HG03066 (cell line): ENCODE results near the gene NCEH1.

Experiments
- ATAC-seq: cut with Tn5 transposase; IDR thresholded peaks from one replicate; pipeline ENCODE4 v1.9.1; 2021; ENCODE audit warnings: low read depth; ENCODE audit not compliant: unreplicated experiment

Gene NCEH1

GRCh38 chr3:172592898-172593669 lies 117.8 kb downstream of the NCEH1 start:
- no peak for ATAC-seq

DNA sequence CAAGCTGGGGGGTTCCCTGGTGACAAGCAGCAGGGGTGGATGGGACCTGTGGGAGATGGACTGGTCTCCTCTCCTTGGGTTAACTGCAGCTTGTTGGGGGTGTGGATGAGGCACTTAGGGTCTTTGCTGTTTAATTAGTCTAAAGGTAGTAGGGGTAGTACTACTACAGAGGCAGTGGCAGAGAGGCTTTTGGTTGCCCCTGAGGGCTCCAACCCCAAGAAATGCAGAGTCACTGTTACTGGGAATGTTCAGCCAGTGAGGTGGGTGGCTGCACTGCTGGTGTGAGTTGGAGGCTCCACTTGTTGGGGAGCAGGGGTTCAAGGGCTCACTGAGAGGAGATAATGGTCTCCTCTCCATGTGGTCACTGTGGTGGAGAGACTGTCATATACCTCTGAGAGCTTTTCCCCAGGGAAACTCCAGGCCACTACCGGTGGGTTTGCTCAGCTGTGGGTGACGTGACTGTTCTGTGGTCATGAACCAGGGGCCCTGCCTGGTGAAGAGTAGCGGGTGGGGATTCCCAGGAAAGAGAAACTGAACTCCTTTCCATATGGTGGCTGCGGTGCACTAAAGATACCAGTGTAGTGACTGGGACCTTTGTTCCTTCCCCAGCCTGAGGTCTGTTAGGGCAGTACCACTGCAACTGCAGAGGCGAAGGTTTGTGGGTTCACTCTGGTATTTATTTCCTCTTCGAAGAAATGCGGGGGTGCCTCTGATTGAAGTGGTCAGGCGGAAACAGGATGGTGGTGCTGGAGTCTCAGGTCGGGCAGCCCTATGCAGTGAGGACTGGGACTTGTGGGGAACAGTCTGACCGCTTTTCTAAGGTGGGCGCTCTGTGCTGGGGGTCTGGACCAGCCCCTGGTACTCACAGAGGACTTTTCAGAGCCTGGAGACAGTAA lies 118.7 kb downstream of the NCEH1 start:
- peak; percentile 78 for ATAC-seq

DNA sequence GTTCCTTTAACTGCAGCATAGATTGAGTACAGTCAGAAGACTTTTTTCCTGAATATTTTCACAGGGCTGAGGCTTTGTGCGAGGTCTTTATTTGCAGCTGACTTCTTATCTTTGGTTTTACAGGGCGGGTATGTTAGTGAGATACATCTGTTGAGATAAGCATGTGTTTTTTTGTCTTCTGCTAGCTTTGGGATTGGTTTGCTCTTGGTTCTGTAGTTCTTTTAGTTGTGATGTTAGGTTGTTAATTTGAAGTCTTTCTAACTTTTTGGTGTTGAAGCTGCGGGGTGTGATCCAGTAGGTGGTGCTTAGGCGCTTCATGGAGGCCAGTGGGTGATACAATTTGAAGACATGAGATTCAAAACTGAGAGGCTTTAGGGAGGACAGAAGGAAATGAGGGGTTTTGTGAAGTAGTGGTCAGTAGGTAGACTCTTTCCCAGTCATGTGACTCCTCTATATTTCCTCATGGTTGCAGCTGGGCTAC lies 119.7 kb downstream of the NCEH1 start:
- ATAC-seq: no peak

DNA sequence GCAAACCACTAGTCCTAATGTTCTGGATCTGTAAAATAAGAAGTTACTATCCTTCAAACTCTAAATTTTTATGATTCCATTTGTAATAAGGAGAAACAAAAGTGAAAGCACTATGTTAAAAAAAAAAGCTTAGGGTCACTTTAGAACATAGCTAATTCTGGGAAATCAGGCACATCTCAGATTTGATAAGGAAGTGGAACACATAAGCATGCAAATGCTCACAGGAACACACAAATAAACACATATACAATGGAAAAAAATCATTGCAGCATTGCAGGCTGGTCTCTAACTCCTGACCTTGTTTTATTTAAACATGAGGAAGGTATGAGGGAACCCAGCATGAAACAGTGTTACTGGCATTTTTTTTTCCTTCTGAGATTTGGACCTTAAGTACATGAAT lies 124.4 kb downstream of the NCEH1 start:
- ATAC-seq: no peak

- no peak for ATAC-seq
Measured at GRCh38 chr3:172585954-172586353, 124.9 kb downstream of the NCEH1 start.

- no peak for ATAC-seq
Measured at GRCh38 chr3:172582712-172583111, 128.2 kb downstream of the NCEH1 start.

DNA sequence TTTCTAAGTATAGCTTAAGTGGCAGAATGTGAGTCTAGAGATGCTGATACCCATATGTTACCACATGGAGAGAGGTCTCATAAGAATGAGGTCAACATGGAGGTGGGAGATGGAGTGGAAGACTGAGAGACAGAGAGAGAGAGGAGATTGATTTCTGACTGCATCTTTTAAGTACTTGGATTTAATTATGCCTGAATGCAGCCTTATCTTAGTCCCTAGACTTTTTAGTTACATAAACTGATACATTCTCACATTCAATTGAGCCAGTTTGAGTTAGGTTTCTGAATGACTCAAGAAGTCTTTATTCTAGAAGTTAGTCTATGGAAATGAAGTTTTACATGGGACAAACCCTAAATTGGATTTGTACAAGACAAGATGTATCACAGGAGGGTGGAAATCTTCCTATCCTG lies 129.1 kb downstream of the NCEH1 start:
- ATAC-seq: no peak

DNA sequence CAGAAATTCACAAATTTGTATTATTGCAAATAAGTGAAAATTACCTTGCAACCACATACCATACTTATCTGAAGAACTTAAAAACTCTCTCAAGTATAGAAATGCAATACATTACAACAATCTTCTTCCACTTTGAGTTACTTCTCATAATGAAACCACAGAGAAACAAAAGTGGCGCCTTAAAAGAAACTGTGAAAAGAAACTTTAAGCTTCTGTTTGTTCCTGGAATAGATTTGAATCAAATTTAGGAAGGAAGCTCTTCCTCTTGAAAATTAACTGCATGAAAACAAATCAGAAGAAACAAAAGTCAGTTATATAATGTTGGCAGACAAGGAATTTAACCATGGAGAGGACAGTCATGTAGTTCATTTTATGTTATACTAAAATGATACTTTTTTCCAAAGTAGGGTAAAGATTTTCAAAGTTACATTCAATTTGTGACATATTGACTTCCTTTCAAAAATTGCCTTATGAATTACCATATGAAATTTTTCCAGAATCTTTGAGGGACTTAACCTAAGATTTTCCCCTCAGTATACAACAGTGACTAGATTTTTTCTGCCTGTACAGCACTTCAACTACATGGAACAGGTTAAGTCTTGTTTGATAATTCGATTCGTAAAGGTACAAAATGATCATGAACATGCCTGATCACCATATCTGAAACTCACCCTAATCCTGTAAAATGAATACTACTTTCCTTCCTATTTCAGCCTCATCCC lies 130.0 kb downstream of the NCEH1 start:
- ATAC-seq: peak; percentile 84
